Measurements from ENCODE around the gene CDYL.
"Not testable (repeated sequence)": the region's sequence is repeated elsewhere in the genome, so short reads cannot be mapped to it uniquely, and the experiment has no call there.

CDYL gene

DNA sequence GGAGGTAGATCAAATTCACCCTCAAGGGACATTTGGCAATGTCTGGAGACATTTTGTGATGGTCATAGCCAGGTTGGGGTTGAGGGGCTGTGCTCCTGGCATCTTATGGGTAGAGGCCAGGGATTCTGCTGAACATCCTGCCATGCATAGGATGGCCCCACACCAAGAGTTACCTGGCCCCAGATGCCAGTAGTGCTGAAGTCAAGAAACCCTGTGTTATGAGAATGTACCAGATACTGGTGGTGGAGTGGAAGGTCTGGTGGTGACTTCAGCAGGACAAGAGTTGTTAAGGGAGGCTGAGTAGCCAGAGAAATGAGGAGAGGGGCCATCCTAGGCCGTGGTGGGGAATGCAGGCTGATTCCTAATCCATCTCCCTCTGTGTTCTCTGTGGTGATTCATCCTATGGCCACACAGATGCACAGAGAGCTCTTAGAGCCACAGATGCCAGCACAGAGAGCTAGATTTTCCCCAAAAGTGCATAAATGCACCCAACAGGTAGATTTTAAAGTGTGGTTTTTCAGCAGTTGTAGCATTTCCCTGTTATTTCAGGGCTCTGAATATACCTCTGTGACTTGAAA lies 43.6 kb downstream of the CDYL start:
- FAIRE-seq (no peak), DNase-seq (ENCODE audit: insufficient read length) (no peak)
- TF ChIP-seq POLR2AphosphoS5 (IDR thresholded peaks at IDR 0.05; ENCODE audit: low read depth, low read length) (no peak), POLR2A (IDR thresholded peaks at IDR 0.05; ENCODE audit: low read depth, low read length) (no peak), TAF1 (IDR thresholded peaks at IDR 0.05; ENCODE audit: borderline replicate concordance, low read depth, low read length) (no peak)

DNA sequence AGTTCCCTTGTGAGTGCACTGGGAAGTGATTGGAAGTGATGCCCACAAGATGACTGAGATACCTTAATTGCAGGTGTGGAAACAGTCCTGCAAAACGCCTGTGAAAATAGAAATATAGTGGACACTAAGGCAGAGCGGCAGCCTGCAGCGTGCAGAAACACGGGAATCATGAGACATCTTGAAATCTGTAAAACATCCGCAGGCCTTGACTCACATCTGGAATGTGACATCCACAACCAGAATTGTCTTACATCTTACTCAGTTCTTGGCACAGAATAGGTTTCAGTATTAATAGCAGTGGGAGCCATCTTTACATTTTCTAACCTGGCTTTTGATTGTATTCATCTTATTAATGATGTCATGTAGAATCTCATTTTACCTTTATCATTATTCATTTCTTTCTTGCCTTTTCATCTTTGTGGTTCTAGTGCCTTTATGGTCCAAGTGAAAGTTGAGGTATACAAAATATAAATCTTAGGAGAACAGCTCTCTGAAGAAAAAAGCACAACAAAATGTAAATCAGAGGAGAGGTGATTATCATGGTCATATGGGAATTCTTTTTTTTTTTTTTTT lies 44.6 kb downstream of the CDYL start:
- FAIRE-seq (no peak), DNase-seq (ENCODE audit: insufficient read length) (no peak)
- no peak for TF ChIP-seq TAF1 (IDR thresholded peaks at IDR 0.05; ENCODE audit: borderline replicate concordance, low read depth, low read length)
- TF ChIP-seq POLR2A (IDR thresholded peaks at IDR 0.05; ENCODE audit: low read depth, low read length), result no peak
- no peak for TF ChIP-seq POLR2AphosphoS5 (IDR thresholded peaks at IDR 0.05; ENCODE audit: low read depth, low read length)

DNA sequence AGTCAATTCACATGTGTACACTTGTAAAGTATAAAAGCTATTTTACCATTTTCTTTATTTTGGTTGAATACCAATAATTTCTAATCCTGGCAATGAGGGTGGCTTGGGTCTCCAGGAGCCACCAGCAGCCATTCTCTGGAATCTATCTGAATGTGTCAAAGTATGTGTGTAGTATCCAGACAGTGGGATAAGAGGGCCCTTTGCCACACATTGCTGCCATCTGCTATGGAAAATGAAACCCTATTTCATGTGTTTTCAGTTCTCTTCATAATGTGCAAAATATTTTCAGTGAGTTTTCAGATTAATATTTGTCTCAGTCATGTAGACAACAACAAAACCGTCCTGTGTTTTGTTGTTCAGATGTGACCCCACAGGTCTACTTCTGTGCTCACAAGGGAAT lies 46.3 kb downstream of the CDYL start:
- TF ChIP-seq POLR2A (IDR thresholded peaks at IDR 0.05; ENCODE audit: low read depth, low read length) (no peak), POLR2AphosphoS5 (IDR thresholded peaks at IDR 0.05; ENCODE audit: low read depth, low read length) (no peak), TAF1 (IDR thresholded peaks at IDR 0.05; ENCODE audit: borderline replicate concordance, low read depth, low read length) (no peak)

DNA sequence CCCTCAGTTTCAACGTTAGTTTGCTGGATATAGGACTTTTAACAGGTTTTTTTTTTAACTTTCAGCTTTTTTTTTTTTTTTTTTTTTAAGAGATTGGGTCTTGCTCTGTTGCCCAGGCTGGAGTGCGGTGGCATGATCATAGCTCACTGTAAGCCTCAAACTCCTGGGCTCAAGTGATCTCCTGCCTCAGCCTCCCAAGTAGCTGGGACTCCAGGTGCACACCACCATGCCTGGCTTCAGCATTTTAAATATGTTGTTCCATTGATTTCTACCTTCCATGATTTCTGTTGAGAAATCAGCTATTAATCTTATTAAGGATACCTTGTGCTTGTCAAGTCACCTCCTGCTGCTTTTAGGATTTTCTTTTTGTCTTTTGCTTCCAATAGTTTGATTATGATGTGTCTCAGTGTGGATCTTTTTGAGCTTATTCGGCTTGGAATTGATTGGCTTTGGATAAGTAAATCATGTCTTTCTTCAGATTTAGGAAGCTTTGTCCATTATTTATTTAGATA lies 52.0 kb downstream of the CDYL start:
- TF ChIP-seq TAF1 (IDR thresholded peaks at IDR 0.05; ENCODE audit: borderline replicate concordance, low read depth, low read length) (no peak), POLR2AphosphoS5 (IDR thresholded peaks at IDR 0.05; ENCODE audit: low read depth, low read length) (no peak), POLR2A (IDR thresholded peaks at IDR 0.05; ENCODE audit: low read depth, low read length) (no peak)
- FAIRE-seq, result no peak
- DNase-seq (ENCODE audit: insufficient read length), result no peak

More for the DNA sequence above, 46.3 kb downstream of the CDYL start:
- FAIRE-seq (no peak), DNase-seq (ENCODE audit: insufficient read length) (no peak)

DNA sequence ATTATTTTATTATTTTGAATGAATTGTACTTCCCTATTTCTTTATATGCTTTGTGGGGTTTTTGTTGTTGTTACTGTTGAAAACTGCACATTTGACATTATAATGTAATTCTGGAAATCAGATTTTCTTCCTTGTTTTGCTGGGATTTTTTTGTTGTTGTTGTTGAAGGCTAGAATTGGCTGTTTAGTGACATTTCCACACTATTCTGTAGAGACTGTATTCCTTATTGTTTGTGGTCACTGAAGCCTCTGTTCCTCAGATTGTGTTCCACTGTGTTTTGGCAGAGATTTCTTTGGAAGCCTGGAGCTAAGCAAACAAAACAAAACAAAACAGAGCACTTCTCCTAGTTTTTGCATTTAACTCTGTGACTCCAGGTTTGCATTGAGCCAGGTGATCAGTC lies 52.9 kb downstream of the CDYL start:
- TF ChIP-seq POLR2AphosphoS5 (IDR thresholded peaks at IDR 0.05; ENCODE audit: low read depth, low read length), result no peak
- no peak for TF ChIP-seq TAF1 (IDR thresholded peaks at IDR 0.05; ENCODE audit: borderline replicate concordance, low read depth, low read length)
- TF ChIP-seq POLR2A (IDR thresholded peaks at IDR 0.05; ENCODE audit: low read depth, low read length), result no peak
- DNase-seq (ENCODE audit: insufficient read length) (no peak), FAIRE-seq (no peak)

DNA sequence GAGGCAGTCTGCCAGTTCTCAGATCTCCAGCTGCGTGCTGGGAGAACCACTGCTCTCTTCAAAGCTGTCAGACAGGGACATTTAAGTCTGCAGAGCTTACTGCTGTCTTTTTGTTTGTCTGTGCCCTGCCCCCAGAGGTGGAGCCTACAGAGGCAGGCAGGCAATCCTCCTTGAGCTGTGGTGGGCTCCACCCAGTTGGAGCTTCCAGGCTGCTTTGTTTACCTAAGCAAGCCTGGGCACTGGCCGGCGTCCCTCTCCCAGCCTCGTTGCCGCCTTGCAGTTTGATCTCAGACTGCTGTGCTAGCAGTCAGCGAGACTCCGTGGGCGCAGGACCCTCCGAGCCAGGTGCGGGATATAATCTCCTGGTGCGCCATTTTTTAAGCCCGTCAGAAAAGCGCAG lies 59.3 kb downstream of the CDYL start:
- not testable (repeated sequence) for DNase-seq (ENCODE audit: insufficient read length); FAIRE-seq

DNA sequence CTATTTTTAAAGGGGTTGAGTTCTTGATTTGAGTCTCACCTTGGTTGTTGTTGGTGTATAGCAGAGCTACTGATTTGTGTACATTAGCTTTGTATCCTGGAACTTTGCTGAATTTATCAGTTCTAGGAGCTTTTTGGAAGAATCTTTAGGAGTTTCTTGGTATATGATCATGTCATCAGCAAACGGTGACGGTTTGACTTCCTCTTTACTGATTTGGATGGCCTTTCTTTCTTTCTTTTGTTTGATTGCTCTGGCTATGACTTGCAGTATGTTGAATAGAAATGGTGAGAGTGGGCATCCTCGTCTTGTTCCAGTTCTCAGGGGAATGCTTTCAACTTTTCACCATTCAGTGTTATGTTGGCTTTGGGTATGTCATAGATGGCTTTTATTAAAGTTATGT lies 64.0 kb downstream of the CDYL start:
- no peak for TF ChIP-seq TAF1 (IDR thresholded peaks at IDR 0.05; ENCODE audit: borderline replicate concordance, low read depth, low read length)
- TF ChIP-seq POLR2A (IDR thresholded peaks at IDR 0.05; ENCODE audit: low read depth, low read length), result no peak
- no peak for TF ChIP-seq POLR2AphosphoS5 (IDR thresholded peaks at IDR 0.05; ENCODE audit: low read depth, low read length)
- no peak for FAIRE-seq
- DNase-seq (ENCODE audit: insufficient read length), result no peak

DNA sequence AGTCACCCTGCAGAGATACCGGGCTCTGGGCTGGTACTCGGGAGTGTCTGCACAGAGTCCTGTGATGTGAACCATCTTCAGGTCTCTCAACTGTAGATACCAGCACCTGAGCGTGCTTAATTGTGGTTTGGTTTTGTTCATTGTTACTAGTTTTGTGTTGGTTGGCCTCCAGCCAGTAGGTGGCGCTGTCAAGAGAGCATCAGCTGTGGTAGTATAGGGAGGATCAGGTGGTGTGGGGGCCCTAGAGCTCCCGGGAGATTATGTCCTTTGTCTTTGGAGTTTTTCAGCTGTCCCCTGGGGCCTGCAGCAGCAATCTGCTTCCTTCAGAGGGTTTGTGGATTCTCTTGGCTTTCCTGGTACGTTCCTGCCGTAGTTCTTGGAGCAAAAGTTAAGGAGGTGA lies 67.9 kb downstream of the CDYL start:
- FAIRE-seq (no peak), DNase-seq (ENCODE audit: insufficient read length) (no peak)
- TF ChIP-seq POLR2A (IDR thresholded peaks at IDR 0.05; ENCODE audit: low read depth, low read length), result no peak
- no peak for TF ChIP-seq POLR2AphosphoS5 (IDR thresholded peaks at IDR 0.05; ENCODE audit: low read depth, low read length)
- TF ChIP-seq TAF1 (IDR thresholded peaks at IDR 0.05; ENCODE audit: borderline replicate concordance, low read depth, low read length), result no peak

DNA sequence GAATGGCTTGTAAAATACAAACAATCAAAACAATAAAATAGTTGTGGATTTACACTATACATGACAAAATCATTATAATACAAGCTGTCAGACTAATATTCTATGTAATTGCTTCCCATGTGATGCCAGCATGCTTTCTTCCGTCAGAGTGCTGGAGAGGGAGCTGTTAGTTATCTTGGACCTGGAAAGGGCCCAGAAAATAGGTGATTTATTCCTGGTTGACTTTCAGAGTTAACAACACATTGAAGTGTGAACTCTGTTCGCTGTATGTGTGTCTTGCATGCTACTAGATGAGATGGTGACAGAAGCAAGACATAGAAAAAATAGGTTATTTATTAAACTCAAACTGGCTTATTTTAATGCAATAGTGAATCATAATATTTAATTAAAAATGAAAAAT lies 70.2 kb downstream of the CDYL start:
- FAIRE-seq (no peak), DNase-seq (ENCODE audit: insufficient read length) (no peak)
- TF ChIP-seq POLR2AphosphoS5 (IDR thresholded peaks at IDR 0.05; ENCODE audit: low read depth, low read length) (no peak), TAF1 (IDR thresholded peaks at IDR 0.05; ENCODE audit: borderline replicate concordance, low read depth, low read length) (no peak), POLR2A (IDR thresholded peaks at IDR 0.05; ENCODE audit: low read depth, low read length) (no peak)

DNA sequence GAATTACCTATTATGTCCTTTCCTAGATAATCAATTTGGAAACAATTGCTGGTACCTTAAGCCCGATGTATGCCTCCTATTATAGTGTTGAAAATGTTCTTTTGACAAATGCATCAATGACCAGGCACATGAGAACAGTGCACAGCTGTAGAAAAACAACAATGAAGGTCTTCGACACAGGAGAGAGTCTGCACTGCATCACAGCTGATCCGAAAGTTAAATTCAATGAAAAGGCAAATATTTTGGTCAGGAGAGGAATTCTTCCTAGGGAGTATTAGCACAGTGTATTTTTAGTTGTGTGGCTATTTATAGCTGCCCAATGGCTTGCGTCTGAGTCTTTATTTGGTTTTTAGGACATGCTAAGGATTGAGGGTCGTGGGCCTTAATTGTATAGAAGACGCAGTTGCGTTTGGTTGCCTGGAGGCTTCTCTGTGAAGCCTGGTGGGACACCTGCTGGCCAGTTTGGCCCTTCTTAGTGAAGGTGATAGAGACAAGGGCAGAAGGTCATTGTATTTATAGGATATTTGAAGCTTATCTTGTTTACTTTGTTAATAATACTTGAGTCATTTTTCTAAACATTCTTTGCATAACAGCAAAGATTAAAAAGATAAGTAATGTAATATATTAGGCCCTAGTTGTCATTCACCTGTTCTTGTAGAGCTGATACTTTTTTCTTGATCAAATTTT lies 72.3 kb downstream of the CDYL start:
- no peak for DNase-seq (ENCODE audit: insufficient read length)
- no peak for TF ChIP-seq POLR2AphosphoS5 (IDR thresholded peaks at IDR 0.05; ENCODE audit: low read depth, low read length)
- TF ChIP-seq POLR2A (IDR thresholded peaks at IDR 0.05; ENCODE audit: low read depth, low read length), result no peak
- TF ChIP-seq TAF1 (IDR thresholded peaks at IDR 0.05; ENCODE audit: borderline replicate concordance, low read depth, low read length), result no peak
- no peak for FAIRE-seq

DNA sequence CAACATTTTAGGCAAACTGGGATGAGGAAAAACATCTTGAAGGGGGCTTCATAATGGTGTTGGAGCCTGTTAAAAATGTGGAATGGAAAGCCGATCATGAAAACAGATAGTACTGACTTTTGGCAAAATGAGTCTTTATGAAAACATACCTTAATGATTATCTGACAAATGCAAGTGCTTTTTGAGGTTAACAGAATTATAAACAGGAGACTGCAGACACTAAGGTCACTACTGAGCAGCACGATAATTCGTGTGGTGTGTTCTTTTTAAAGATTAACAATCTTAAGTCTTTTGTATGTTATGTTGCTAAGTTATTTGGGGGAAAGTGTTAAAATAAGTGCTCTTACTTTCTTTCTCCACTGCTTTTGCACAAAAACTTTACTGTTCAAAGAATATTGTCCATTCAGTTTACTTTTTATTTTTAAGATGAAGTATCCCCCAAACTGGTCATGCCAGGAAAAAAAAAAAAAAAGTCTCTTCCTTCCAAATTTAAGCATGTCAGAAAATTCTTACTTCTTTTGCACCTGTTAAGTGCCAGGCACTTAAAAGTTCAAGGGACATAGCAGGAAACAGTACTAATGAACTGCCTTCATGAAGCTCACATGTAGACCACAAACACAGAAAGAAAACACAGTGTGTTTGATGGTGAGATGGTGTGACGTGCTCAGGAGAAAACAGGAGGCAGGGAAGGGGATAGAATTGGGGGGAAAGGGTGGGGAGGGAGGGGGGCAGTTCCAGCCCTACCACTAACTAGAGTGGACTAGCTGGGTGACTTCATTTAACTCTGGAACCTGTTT lies 73.2 kb downstream of the CDYL start:
- no peak for FAIRE-seq
- no peak for DNase-seq (ENCODE audit: insufficient read length)
- TF ChIP-seq POLR2AphosphoS5 (IDR thresholded peaks at IDR 0.05; ENCODE audit: low read depth, low read length) (no peak), POLR2A (IDR thresholded peaks at IDR 0.05; ENCODE audit: low read depth, low read length) (no peak), TAF1 (IDR thresholded peaks at IDR 0.05; ENCODE audit: borderline replicate concordance, low read depth, low read length) (no peak)
